ENCODE results near the gene CD79B.

- TF ChIP-seq EZH2phosphoT487 (IDR thresholded peaks at IDR 0.05; ENCODE audit: insufficient read depth, low read depth) (no peak), EZH2 (IDR thresholded peaks at IDR 0.05; ENCODE audit: insufficient read depth, poor library complexity, severe bottlenecking) (no peak)
Measured at GRCh38 chr17:63955791-63956190, 23.7 kb upstream of the CD79B start.

Data from GM23248 (cell line).